ENCODE results near the gene PPP1R1B. TPM values are rescaled to one million over a fixed set of nuclear protein-coding genes. Genes with fewer than 3 reads are reported as not detected.

PPP1R1B gene
- total RNA-seq, 1 donor from 2014 or later = 25.1 TPM

Other genes starting within 250 kb of the PPP1R1B start
- gene FBXL20, start 225.3 kb upstream of the PPP1R1B start, total RNA-seq = 23.9 TPM
- gene MED1, start 175.7 kb upstream of the PPP1R1B start, total RNA-seq = 37.2 TPM
- gene CDK12, start 165.5 kb upstream of the PPP1R1B start, total RNA-seq = 53.6 TPM
- not detected for gene NEUROD2, start 19.0 kb upstream of the PPP1R1B start, total RNA-seq
- gene STARD3, start 10.2 kb downstream of the PPP1R1B start, total RNA-seq = 78.2 TPM
- 5.3 TPM for gene TCAP, start 38.4 kb downstream of the PPP1R1B start, total RNA-seq
- gene PNMT, start 41.5 kb downstream of the PPP1R1B start, total RNA-seq = 4.3 TPM
- gene PGAP3, start 61.1 kb downstream of the PPP1R1B start, total RNA-seq = 24.5 TPM
- gene ERBB2, start 73.1 kb downstream of the PPP1R1B start, total RNA-seq = 97.5 TPM
- gene MIEN1, start 103.6 kb downstream of the PPP1R1B start, total RNA-seq = 48.5 TPM
- 25.0 TPM for gene GRB7, start 111.0 kb downstream of the PPP1R1B start, total RNA-seq
- 8.2 TPM for gene IKZF3, start 237.4 kb downstream of the PPP1R1B start, total RNA-seq
- gene ZPBP2, start 241.2 kb downstream of the PPP1R1B start, total RNA-seq = not detected